ENCODE data around the gene ENPP7.

The ENPP7 gene

GRCh38 chr17:79702550-79703236 lies 28.1 kb upstream of the ENPP7 start:
- no peaks in the 10 kb centered on the region for H3K79me2 ChIP-seq (ENCODE audit: insufficient read depth, low read length)
- no peak overlapping the region for H2AFZ ChIP-seq (ENCODE audit: low read depth, low read length, severe bottlenecking)
- H3K27ac ChIP-seq (ENCODE audit: low read depth, low read length) = no peak overlapping the region
- H3K4me2 ChIP-seq (ENCODE audit: low read depth, low read length, poor library complexity, severe bottlenecking) = no peak overlapping the region
- H3K27me3 ChIP-seq (ENCODE audit: low read length) = no peaks in the 10 kb centered on the region
- H3K9ac ChIP-seq (ENCODE audit: low read length) = no peak overlapping the region
- no peaks in the 10 kb centered on the region for H4K20me1 ChIP-seq (ENCODE audit: low read depth, low read length)
- H3K4me3 ChIP-seq (ENCODE audit: insufficient read depth, low read length, poor library complexity, severe bottlenecking) = no peak overlapping the region
- no peaks in the 10 kb centered on the region for H3K9me2 ChIP-seq (replicated peaks; ENCODE audit: insufficient read depth, low read length)
- H3K36me3 ChIP-seq (ENCODE audit: low read length) = no peaks in the 10 kb centered on the region
- H3K9me3 ChIP-seq (ENCODE audit: insufficient read depth, low read length) = no peaks in the 10 kb centered on the region
- no peaks in the 10 kb centered on the region for H3F3A ChIP-seq (ENCODE audit: insufficient read depth)
- TF ChIP-seq CTCF (IDR thresholded peaks at IDR 0.05; ENCODE audit: insufficient read depth, low read length, poor library complexity, severe bottlenecking) (no peak), EZH2phosphoT487 (conservative IDR thresholded peaks at IDR 0.05; ENCODE audit: low read length) (no peak)

- no peak overlapping the region for H2AFZ ChIP-seq (ENCODE audit: low read depth, low read length, severe bottlenecking)
- no peak overlapping the region for H3K4me2 ChIP-seq (ENCODE audit: low read depth, low read length, poor library complexity, severe bottlenecking)
- no peaks in the 10 kb centered on the region for H3K9me3 ChIP-seq (ENCODE audit: insufficient read depth, low read length)
- no peak overlapping the region for H3K9ac ChIP-seq (ENCODE audit: low read length)
- H3K27me3 ChIP-seq (ENCODE audit: low read length) = no peaks in the 10 kb centered on the region
- no peak for TF ChIP-seq CTCF (IDR thresholded peaks at IDR 0.05; ENCODE audit: insufficient read depth, low read length, poor library complexity, severe bottlenecking)
- TF ChIP-seq EZH2phosphoT487 (conservative IDR thresholded peaks at IDR 0.05; ENCODE audit: low read length) = no peak
- no peak overlapping the region for H3K4me3 ChIP-seq (ENCODE audit: insufficient read depth, low read length, poor library complexity, severe bottlenecking)
- H3K27ac ChIP-seq (ENCODE audit: low read depth, low read length) = no peak overlapping the region
- no peaks in the 10 kb centered on the region for H3F3A ChIP-seq (ENCODE audit: insufficient read depth)
- H3K79me2 ChIP-seq (ENCODE audit: insufficient read depth, low read length) = no peaks in the 10 kb centered on the region
- no peaks in the 10 kb centered on the region for H3K36me3 ChIP-seq (ENCODE audit: low read length)
- H4K20me1 ChIP-seq (ENCODE audit: low read depth, low read length) = no peaks in the 10 kb centered on the region
- H3K9me2 ChIP-seq (replicated peaks; ENCODE audit: insufficient read depth, low read length) = no peaks in the 10 kb centered on the region
Observed at GRCh38 chr17:79704691-79705090, 26.1 kb upstream of the ENPP7 start.

- TF ChIP-seq EZH2phosphoT487 (conservative IDR thresholded peaks at IDR 0.05; ENCODE audit: low read length) (no peak), CTCF (IDR thresholded peaks at IDR 0.05; ENCODE audit: insufficient read depth, low read length, poor library complexity, severe bottlenecking) (no peak)
- Histone ChIP-seq H3K9me3 (ENCODE audit: insufficient read depth, low read length) (no peaks in the 10 kb centered on the region), H3K4me2 (ENCODE audit: low read depth, low read length, poor library complexity, severe bottlenecking) (no peak overlapping the region)
Observed at GRCh38 chr17:79705674-79706073, 25.1 kb upstream of the ENPP7 start.

More at GRCh38 chr17:79705674-79706073, 25.1 kb upstream of the ENPP7 start:
- no peaks in the 10 kb centered on the region for H3K79me2 ChIP-seq (ENCODE audit: insufficient read depth, low read length)
- H3K27ac ChIP-seq (ENCODE audit: low read depth, low read length) = no peak overlapping the region
- no peaks in the 10 kb centered on the region for H3F3A ChIP-seq (ENCODE audit: insufficient read depth)
- H2AFZ ChIP-seq (ENCODE audit: low read depth, low read length, severe bottlenecking) = no peak overlapping the region
- no peaks in the 10 kb centered on the region for H3K27me3 ChIP-seq (ENCODE audit: low read length)
- H3K9me2 ChIP-seq (replicated peaks; ENCODE audit: insufficient read depth, low read length) = no peaks in the 10 kb centered on the region
- H3K9ac ChIP-seq (ENCODE audit: low read length) = no peak overlapping the region
- H3K4me3 ChIP-seq (ENCODE audit: insufficient read depth, low read length, poor library complexity, severe bottlenecking) = no peak overlapping the region
- no peaks in the 10 kb centered on the region for H3K36me3 ChIP-seq (ENCODE audit: low read length)
- no peaks in the 10 kb centered on the region for H4K20me1 ChIP-seq (ENCODE audit: low read depth, low read length)
